OCI-LY1 (cell line): ENCODE results near the gene TNFAIP6.

ENCODE experiments used
- H2AFZ ChIP-seq: fragments of 200-600 bp; sonication (generic), shearing (Covaris generic); 2 replicates; pipeline ENCODE4 v1.6.0; 2014; ENCODE audit warnings: antibody characterized with exemption, mild to moderate bottlenecking, low read length
- H3F3A ChIP-seq: fragments of 200-600 bp; sonication (generic), shearing (Covaris generic); 2 replicates; pipeline ENCODE4 v1.6.0; 2014; ENCODE audit warnings: mild to moderate bottlenecking, antibody characterized with exemption, low read length, moderate library complexity; ENCODE audit not compliant: insufficient read depth
- H3K27ac ChIP-seq: fragments of 200-600 bp; sonication (generic); 2 replicates; pipeline ENCODE4 v1.5.1; 2014; ENCODE audit warnings: low read length, mixed run types, mild to moderate bottlenecking, low read depth; ENCODE audit not compliant: poor library complexity, severe bottlenecking
- H3K27me3 ChIP-seq: fragments of 200-600 bp; sonication (generic); 2 replicates; pipeline ENCODE4 v1.6.0; 2014; ENCODE audit warnings: antibody characterized with exemption, mild to moderate bottlenecking, low read length, moderate library complexity; ENCODE audit not compliant: insufficient read depth
- H3K36me3 ChIP-seq: fragments of 200-600 bp; sonication (generic); 2 replicates; pipeline ENCODE4 v1.6.1; 2014; ENCODE audit warnings: mild to moderate bottlenecking, antibody characterized with exemption, low read length, moderate library complexity, mixed read lengths; ENCODE audit not compliant: insufficient read depth
- H3K4me1 ChIP-seq: fragments of 200-600 bp; sonication (generic); 2 replicates; pipeline ENCODE4 v1.5.1; 2014; ENCODE audit warnings: mild to moderate bottlenecking, low read length, moderate library complexity; ENCODE audit not compliant: insufficient read depth, severe bottlenecking
- H3K4me2 ChIP-seq: fragments of 200-600 bp; sonication (generic), shearing (Covaris generic); 2 replicates; pipeline ENCODE4 v1.6.1; 2014; ENCODE audit warnings: low read length
- H3K4me3 ChIP-seq: fragments of 200-600 bp; sonication (generic); 2 replicates; pipeline ENCODE4 v1.5.1; 2014; ENCODE audit warnings: low read length, low read depth, mild to moderate bottlenecking, mixed read lengths; ENCODE audit not compliant: poor library complexity, severe bottlenecking
- H3K79me2 ChIP-seq: fragments of 200-600 bp; shearing (Covaris generic); 2 replicates; pipeline ENCODE4 v1.6.1; 2016; ENCODE audit warnings: mixed run types, low read length, mixed read lengths; ENCODE audit not compliant: insufficient read depth
- H3K9ac ChIP-seq: fragments of 200-600 bp; sonication (generic), shearing (Covaris generic); 2 replicates; pipeline ENCODE4 v1.6.1; 2014; ENCODE audit warnings: mild to moderate bottlenecking, low read length, mixed read lengths
- H3K9me2 ChIP-seq: fragments of 200-600 bp; sonication (generic), shearing (Covaris generic); 2 replicates; pipeline ENCODE4 v1.6.1; 2014; ENCODE audit warnings: low read depth, mild to moderate bottlenecking, low read length, mixed read lengths
- H3K9me3 ChIP-seq: fragments of 200-600 bp; shearing (Covaris generic); 2 replicates; pipeline ENCODE4 v1.6.1; 2014; ENCODE audit warnings: low read length, mixed read lengths
- H4K20me1 ChIP-seq: fragments of 200-600 bp; sonication (generic), shearing (Covaris generic); 2 replicates; pipeline ENCODE4 v1.6.0; 2016; ENCODE audit warnings: mild to moderate bottlenecking, low read length; ENCODE audit not compliant: insufficient read depth
- EZH2 ChIP-seq: fragments of 200-600 bp; sonication (generic), shearing (Covaris generic); IDR thresholded peaks from 2 replicates; pipeline ENCODE4 v1.8.0; 2017; ENCODE audit warnings: borderline replicate concordance, mixed run types, mild to moderate bottlenecking, antibody characterized with exemption, low read length, moderate library complexity, mixed read lengths
- TF ChIP-seq, protein P1 (sequence below): fragments of 200-600 bp; sonication (generic), shearing (Covaris generic); IDR thresholded peaks from 2 replicates; pipeline ENCODE4 v1.5.1; 2017; ENCODE audit warnings: mild to moderate bottlenecking, antibody characterized with exemption, low read length, moderate library complexity, mixed read lengths

The TNFAIP6 gene

DNA sequence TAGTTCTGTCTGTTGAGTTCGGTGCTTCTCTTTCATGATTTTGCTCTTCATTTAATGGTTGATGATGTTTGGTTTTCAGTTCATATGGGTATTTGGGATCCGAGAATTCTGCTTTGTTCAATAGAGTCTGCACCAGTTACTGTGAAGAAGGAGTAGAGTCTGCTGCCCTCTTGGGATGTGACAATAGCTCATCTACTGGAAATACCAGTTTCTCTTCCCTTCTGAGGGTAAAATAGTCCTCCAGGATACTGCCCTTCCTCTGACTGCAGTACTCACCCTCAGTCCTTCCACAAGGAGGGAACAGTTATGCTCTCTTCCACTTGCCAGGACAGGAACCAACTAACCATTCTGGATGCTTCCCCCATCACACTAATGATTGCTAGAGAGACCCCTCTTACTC is 12.5 kb upstream of the TNFAIP6 start:
- TF ChIP-seq, protein P1, sequence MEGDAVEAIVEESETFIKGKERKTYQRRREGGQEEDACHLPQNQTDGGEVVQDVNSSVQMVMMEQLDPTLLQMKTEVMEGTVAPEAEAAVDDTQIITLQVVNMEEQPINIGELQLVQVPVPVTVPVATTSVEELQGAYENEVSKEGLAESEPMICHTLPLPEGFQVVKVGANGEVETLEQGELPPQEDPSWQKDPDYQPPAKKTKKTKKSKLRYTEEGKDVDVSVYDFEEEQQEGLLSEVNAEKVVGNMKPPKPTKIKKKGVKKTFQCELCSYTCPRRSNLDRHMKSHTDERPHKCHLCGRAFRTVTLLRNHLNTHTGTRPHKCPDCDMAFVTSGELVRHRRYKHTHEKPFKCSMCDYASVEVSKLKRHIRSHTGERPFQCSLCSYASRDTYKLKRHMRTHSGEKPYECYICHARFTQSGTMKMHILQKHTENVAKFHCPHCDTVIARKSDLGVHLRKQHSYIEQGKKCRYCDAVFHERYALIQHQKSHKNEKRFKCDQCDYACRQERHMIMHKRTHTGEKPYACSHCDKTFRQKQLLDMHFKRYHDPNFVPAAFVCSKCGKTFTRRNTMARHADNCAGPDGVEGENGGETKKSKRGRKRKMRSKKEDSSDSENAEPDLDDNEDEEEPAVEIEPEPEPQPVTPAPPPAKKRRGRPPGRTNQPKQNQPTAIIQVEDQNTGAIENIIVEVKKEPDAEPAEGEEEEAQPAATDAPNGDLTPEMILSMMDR = no peak
- TF ChIP-seq EZH2 = no peak

DNA sequence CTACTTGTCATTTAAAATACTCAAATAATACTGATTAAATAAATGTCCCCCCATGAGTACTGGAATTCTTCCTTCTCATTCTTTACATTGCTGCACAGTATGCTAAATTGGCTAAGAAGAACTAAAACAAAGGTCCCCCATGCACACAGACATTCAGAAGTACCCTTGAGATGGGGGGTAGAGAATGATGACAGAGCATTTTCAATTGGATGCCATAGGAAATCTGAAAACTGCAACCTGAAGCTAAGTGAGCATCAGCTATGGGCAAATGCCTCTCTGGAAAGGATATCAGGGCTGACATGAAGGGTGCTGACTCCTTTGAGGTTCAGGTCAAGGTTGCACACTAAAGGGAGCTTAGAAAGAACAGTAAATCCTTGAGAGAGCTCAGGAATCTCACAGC is 10.1 kb upstream of the TNFAIP6 start:
- Histone ChIP-seq H3K9me2 (no peaks in the 10 kb centered on the region), H3F3A (no peaks in the 10 kb centered on the region), H3K79me2 (no peaks in the 10 kb centered on the region), H3K27me3 (no peaks in the 10 kb centered on the region), H3K4me3 (no peak overlapping the region), H3K4me2 (no peak overlapping the region), H3K9ac (no peak overlapping the region), H2AFZ (no peak overlapping the region), H3K36me3 (no peaks in the 10 kb centered on the region), H4K20me1 (no peaks in the 10 kb centered on the region), H3K4me1 (no peaks in the 10 kb centered on the region), H3K27ac (no peak overlapping the region), H3K9me3 (no peaks in the 10 kb centered on the region)
- TF ChIP-seq, protein P1 = no peak
- no peak for TF ChIP-seq EZH2

More for the DNA sequence above, 12.5 kb upstream of the TNFAIP6 start:
- Histone ChIP-seq H2AFZ (no peak overlapping the region), H3K79me2 (no peaks in the 10 kb centered on the region), H3F3A (no peaks in the 10 kb centered on the region), H3K27me3 (no peaks in the 10 kb centered on the region), H3K4me1 (no peaks in the 10 kb centered on the region), H3K9me3 (no peaks in the 10 kb centered on the region), H3K27ac (no peak overlapping the region), H3K4me3 (no peak overlapping the region), H4K20me1 (no peaks in the 10 kb centered on the region), H3K36me3 (no peaks in the 10 kb centered on the region; the same call in 1 of the 2 replicates), H3K4me2 (no peak overlapping the region), H3K9ac (no peak overlapping the region), H3K9me2 (no peaks in the 10 kb centered on the region)

DNA sequence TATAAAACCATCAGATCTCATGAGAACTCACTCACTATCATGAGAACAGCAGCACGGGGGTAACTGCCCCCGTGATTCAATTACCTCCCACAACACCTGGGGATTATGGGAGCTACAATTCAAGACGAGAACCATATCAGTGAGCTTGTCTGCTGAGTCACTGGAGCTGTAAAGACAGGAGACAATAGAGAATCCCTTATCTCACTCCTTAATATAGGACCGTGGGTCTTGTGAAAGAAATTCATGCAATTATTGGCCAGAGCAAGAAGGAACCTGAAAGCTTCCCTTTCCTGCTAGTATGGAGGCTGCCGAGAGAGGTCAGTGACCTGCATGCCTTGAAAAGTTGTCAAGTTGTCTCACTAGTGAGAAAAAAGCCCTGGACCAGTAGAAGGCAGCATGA is 9.5 kb upstream of the TNFAIP6 start:
- no peaks in the 10 kb centered on the region for H3K36me3 ChIP-seq
- no peaks in the 10 kb centered on the region for H3K9me3 ChIP-seq
- no peaks in the 10 kb centered on the region for H3K4me1 ChIP-seq
- no peaks in the 10 kb centered on the region for H4K20me1 ChIP-seq
- H3F3A ChIP-seq = no peaks in the 10 kb centered on the region
- TF ChIP-seq EZH2 = no peak
- TF ChIP-seq, protein P1 = no peak
- H3K27ac ChIP-seq = no peak overlapping the region
- H3K9ac ChIP-seq = no peak overlapping the region
- no peaks in the 10 kb centered on the region for H3K27me3 ChIP-seq
- H3K9me2 ChIP-seq = no peaks in the 10 kb centered on the region
- no peak overlapping the region for H3K4me2 ChIP-seq
- H3K4me3 ChIP-seq = no peak overlapping the region
- no peaks in the 10 kb centered on the region for H3K79me2 ChIP-seq
- no peak overlapping the region for H2AFZ ChIP-seq
